ENCODE measurements around the gene EXOC4.

Gene EXOC4

DNA sequence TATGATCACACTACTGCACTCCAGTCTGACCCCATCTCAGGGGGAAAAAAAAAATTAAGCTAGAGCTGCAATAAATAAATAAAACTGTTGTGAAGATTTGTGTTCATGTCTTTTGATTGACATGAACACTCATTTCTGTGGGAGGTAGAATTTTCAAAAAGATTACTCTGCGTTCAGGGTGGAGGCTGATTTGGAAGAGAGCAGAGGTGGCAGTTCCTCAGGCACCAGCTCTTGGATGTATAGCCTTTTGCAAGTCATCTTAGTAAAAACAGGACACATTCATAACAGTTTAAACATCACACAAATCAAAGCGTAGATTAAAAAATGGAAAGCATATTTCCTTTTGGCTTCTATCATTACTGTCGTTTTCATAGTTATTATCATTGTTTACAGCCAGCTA is 630.7 kb downstream of the EXOC4 start:
- TF ChIP-seq, protein P1, sequence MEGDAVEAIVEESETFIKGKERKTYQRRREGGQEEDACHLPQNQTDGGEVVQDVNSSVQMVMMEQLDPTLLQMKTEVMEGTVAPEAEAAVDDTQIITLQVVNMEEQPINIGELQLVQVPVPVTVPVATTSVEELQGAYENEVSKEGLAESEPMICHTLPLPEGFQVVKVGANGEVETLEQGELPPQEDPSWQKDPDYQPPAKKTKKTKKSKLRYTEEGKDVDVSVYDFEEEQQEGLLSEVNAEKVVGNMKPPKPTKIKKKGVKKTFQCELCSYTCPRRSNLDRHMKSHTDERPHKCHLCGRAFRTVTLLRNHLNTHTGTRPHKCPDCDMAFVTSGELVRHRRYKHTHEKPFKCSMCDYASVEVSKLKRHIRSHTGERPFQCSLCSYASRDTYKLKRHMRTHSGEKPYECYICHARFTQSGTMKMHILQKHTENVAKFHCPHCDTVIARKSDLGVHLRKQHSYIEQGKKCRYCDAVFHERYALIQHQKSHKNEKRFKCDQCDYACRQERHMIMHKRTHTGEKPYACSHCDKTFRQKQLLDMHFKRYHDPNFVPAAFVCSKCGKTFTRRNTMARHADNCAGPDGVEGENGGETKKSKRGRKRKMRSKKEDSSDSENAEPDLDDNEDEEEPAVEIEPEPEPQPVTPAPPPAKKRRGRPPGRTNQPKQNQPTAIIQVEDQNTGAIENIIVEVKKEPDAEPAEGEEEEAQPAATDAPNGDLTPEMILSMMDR (IDR thresholded peaks at IDR 0.05) = no peak

- TF ChIP-seq, protein P1 (IDR thresholded peaks at IDR 0.05) = no peak
Measured at GRCh38 chr7:133885213-133885612, 632.3 kb downstream of the EXOC4 start.

GRCh38 chr7:133886086-133886485 is 633.2 kb downstream of the EXOC4 start:
- TF ChIP-seq, protein P1 (IDR thresholded peaks at IDR 0.05) = no peak

- TF ChIP-seq, protein P1 (IDR thresholded peaks at IDR 0.05) = no peak
Measured at GRCh38 chr7:133886797-133887196, 633.9 kb downstream of the EXOC4 start.

DNA sequence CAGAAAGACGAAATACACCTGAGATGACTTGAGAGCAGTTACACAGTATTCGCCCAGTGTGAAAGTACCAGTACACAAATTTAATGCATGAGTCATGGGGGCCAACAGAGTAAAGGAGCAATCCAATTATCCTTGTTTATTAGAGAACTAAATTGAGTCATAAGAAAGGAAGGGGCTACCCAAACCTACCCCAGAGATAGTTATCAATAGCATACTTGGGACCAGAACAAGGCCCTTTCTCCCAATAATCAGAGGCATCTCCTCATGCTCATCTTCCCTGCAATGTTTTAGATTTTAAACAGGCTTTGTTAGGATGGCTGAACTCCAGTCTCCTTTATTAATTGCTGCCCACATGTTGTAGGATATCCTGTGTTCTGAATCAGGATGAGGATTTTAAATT is 634.6 kb downstream of the EXOC4 start:
- TF ChIP-seq, protein P1 (IDR thresholded peaks at IDR 0.05) = no peak

GRCh38 chr7:133888061-133888930 is 635.4 kb downstream of the EXOC4 start:
- TF ChIP-seq, protein P1 (IDR thresholded peaks at IDR 0.05) = no peak

DNA sequence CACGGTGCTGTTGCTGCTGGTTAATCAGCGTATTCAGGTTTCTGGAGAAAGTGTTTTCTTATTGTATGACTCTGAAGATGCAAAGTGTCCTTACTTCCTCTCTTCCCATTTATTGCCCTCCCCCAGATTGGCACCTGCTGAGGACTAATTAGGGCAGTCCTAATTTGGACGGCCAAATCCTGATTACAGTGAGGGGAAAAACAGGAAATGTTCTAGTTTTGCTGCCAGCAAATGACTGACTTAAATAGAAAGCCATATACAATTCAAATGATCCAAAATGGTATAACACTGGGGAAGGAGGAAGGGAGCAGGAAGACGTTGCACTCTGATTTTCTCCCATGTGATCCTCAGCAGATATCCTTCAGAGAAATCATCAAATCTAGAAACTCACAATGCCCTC is 651.9 kb downstream of the EXOC4 start:
- TF ChIP-seq, protein P1 (IDR thresholded peaks at IDR 0.05) = no peak

All from LNCAP (cell line).